Gastroesophageal sphincter (tissue), 4 donors: Measurements from ENCODE around the gene RNF157. TPM values are rescaled to one million over a fixed set of nuclear protein-coding genes. Genes with fewer than 3 reads are reported as not detected.

Experiments used
- ATAC-seq: fragments of 150-250 bp; one replicate; pipeline ENCODE4 v1.9.1; 2016; ENCODE audit warnings: mild to moderate bottlenecking, moderate library complexity
- H3K27ac ChIP-seq, 4 donors: fragments of 200-600 bp; sonication (generic) in 3 of 4; 1 replicate in 3 of 4; 2 replicates in 1 of 4; pipeline ENCODE4 v1.5.1; 2016 to 2019
- H3K27me3 ChIP-seq: fragments of 200-600 bp; sonication (generic); one replicate; pipeline ENCODE4 v1.5.1; 2019
- H3K36me3 ChIP-seq, 2 donors: fragments of 200-600 bp; sonication (generic); one replicate each; pipeline ENCODE4 v1.5.1; 2019; ENCODE audit warnings: control low read depth in 1 of 2
- H3K4me1 ChIP-seq, 3 donors: fragments of 200-600 bp; sonication (generic); 1 replicate in 2 of 3; 2 replicates in 1 of 3; pipeline ENCODE4 v1.5.1; 2016 to 2019; ENCODE audit warnings: control low read depth in 2 of 3
- H3K4me3 ChIP-seq, 2 donors: fragments of 200-600 bp; sonication (generic); one replicate each; pipeline ENCODE4 v1.5.1; 2019; ENCODE audit warnings: mild to moderate bottlenecking in 1 of 2, moderate library complexity in 1 of 2
- H3K9me3 ChIP-seq, 3 donors: fragments of 200-600 bp; sonication (generic); one replicate each; pipeline ENCODE4 v1.5.1; 2017 to 2019; ENCODE audit warnings: control low read depth in 2 of 3
- EP300 ChIP-seq: sonication (generic); formaldehyde crosslinking; IDR thresholded peaks from one replicate; pipeline ENCODE4 v1.6.1; 2017; ENCODE audit warnings: antibody characterized with exemption, mild to moderate bottlenecking
- POLR2A ChIP-seq, 2 donors: fragments of 450-650 bp; IDR thresholded peaks; one replicate each; pipeline ENCODE4 v1.6.1; 2017; ENCODE audit warnings: antibody characterized with exemption in 2 of 2, mild to moderate bottlenecking in 2 of 2, moderate library complexity in 1 of 2
- POLR2AphosphoS5 ChIP-seq: sonication (generic); formaldehyde crosslinking; IDR thresholded peaks from one replicate; pipeline ENCODE4 v1.6.1; 2017; ENCODE audit warnings: antibody characterized with exemption
- WGBS, 2 donors: methylation state at CpG; one replicate each; pipeline ENCODE4 v1.1.5; 2018; ENCODE audit warnings: low coverage in 1 of 2; 5-methylcytosine and 5-hydroxymethylcytosine counted together
- total RNA-seq, 4 donors: library from RNA; depleted of rRNA; stranded (reverse); fragments of >200 nt; gene quantifications; one replicate each; pipeline ENCODE4 v1.1.0, GENCODE V29; 2016
- TF ChIP-seq, protein P1 (sequence below), 4 experiments: fragments of 200-600 bp in 2 of 4; fragments of 450-650 bp in 2 of 4; sonication (generic) in 1 of 4; IDR thresholded peaks; one replicate each; pipeline ENCODE4 v1.5.1; 2017 to 2019; ENCODE audit warnings: antibody characterized with exemption in 4 of 4, mild to moderate bottlenecking in 2 of 4, moderate library complexity in 2 of 4

Gene RNF157
- total RNA-seq, 4 donors from 2014 or later, result 2.5 to 8.1 (median 3.3) TPM

DNA sequence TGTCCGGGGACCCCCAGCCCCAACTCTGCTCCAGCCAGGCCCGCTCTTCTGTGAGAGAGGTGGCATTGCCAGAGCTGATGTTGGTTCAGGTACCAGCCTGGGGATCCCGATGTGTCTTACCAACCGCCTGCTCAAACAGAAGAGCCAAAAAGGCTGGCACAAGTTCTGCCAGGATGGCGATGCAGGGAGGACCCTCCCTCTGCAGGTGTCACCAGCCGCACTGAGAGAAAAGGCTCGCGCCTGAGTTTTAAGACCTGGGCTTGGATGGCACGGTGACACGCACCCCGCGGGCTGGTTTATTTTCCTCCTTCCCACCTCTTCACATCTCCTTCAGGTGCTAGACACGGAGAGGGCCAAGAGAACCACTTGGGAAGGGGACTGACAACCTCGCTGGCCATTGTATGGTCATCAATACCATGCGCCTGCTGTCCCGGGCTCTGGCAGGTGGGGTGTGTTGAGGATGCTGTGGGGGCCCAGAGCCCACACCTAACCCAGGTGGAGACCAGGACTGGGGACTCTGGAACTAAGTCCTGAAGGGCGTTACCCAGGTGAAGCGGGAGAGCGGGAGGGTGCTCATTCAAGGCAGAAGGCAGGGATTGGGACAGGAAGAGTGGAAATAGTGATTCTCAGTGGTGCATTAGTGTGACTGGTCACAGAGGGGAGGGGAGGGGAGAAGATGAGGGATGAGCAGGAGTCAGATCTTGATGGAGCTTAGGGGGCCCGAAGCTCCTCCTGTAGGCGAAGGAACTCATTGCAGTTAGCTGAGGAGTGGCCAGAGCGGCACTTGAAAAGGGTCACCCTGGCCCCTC lies 115.5 kb downstream of the RNF157 start:
- Histone ChIP-seq H3K4me3 (no peak overlapping the region), H3K27me3 (peaks cover 11% of the 10 kb centered on the region), H3K9me3 (no peaks in the 10 kb centered on the region), H3K27ac (no peak overlapping the region), H3K36me3 (no peaks in the 10 kb centered on the region), H3K4me1 (peaks cover 0 to 12% (median 5%) of the 10 kb centered on the region in 3 donors)
- WGBS, 2 donors, result 76 to 80% methylated on average over 12 to 15 of the region's 22 CpGs
- ATAC-seq, result no peak
- no peak for TF ChIP-seq EP300
- TF ChIP-seq POLR2A (IDR thresholded peaks at IDR 0.05), result no peak
- TF ChIP-seq POLR2AphosphoS5, result no peak
- TF ChIP-seq, protein P1, sequence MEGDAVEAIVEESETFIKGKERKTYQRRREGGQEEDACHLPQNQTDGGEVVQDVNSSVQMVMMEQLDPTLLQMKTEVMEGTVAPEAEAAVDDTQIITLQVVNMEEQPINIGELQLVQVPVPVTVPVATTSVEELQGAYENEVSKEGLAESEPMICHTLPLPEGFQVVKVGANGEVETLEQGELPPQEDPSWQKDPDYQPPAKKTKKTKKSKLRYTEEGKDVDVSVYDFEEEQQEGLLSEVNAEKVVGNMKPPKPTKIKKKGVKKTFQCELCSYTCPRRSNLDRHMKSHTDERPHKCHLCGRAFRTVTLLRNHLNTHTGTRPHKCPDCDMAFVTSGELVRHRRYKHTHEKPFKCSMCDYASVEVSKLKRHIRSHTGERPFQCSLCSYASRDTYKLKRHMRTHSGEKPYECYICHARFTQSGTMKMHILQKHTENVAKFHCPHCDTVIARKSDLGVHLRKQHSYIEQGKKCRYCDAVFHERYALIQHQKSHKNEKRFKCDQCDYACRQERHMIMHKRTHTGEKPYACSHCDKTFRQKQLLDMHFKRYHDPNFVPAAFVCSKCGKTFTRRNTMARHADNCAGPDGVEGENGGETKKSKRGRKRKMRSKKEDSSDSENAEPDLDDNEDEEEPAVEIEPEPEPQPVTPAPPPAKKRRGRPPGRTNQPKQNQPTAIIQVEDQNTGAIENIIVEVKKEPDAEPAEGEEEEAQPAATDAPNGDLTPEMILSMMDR (IDR thresholded peaks at IDR 0.05), result no peak

DNA sequence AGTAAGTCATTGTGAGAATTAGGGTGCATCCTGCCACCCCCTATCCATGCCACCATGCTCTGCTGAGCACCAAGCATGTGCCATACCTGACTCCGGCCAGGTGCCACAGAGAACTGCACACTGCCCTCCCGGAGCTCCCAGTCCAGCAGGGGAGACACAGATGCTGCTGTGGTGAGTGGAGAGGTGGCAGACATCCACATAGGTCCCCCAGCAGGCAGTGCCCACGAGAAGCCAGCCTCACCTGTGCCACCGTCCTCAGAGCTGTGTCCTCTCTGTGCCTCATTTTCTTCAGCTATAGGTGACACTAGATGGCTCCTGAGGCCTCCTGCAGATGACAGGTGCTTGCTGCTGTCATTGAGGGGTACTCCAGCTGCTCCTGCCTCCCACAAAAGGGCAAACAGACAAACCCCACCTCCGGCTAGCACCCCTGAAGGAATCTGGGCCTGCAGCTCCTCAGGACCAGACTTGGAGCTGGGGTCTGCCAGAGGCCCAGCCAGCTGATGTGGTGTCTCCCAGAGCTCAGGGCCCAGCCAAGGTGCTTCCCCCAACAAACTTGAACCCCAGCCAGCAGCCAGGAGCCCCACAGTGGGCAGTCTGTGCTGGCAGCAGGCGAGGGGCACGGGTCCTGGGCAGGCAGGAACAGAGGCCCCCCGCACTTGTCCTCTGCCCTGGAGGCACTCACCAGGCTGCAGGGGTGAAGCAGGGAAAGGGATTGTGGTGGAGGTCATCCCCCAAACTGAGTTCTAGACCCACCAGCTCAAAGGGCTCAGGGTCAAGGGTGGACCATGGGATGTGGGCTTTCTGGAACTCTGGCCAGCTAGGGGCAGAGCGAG lies 116.3 kb downstream of the RNF157 start:
- WGBS, 2 donors, result no CpG with 5 or more reads among the region's 9 CpGs
- no peak for TF ChIP-seq POLR2A (IDR thresholded peaks at IDR 0.05)
- TF ChIP-seq POLR2AphosphoS5, result no peak
- no peak for TF ChIP-seq EP300
- TF ChIP-seq, protein P1 (IDR thresholded peaks at IDR 0.05), result no peak
- H3K9me3 ChIP-seq, result no peaks in the 10 kb centered on the region
- H3K4me1 ChIP-seq, result peaks cover 0 to 12% (median 5%) of the 10 kb centered on the region in 3 donors
- no peaks in the 10 kb centered on the region for H3K36me3 ChIP-seq
- no peak overlapping the region for H3K4me3 ChIP-seq
- ATAC-seq, result no peak
- H3K27me3 ChIP-seq, result peaks cover 11% of the 10 kb centered on the region
- H3K27ac ChIP-seq, result no peak overlapping the region

DNA sequence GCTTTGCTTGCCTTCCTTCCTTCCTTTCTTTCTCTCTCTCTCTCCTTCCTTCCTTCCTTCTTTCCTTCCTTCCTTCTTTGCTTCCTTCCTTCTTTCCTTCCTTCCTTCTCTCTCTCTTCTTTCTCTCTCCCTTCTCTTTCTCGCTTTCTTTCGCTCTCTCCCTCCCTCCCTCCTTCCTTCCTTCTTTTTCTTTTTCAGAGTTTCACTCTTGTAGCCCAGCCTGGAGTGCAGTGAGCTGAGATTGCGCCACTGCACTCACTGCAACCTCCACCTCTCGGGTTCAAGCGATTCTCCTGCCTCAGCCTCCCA lies 117.1 kb downstream of the RNF157 start:
- H3K27ac ChIP-seq, result no peak overlapping the region
- no peak overlapping the region for H3K4me3 ChIP-seq
- H3K9me3 ChIP-seq, result no peaks in the 10 kb centered on the region
- ATAC-seq, result no peak
- no peaks in the 10 kb centered on the region for H3K36me3 ChIP-seq
- TF ChIP-seq POLR2A (IDR thresholded peaks at IDR 0.05), result no peak
- no peak for TF ChIP-seq POLR2AphosphoS5
- no peak for TF ChIP-seq EP300
- TF ChIP-seq, protein P1 (IDR thresholded peaks at IDR 0.05), result no peak
- peaks cover 0 to 12% (median 5%) of the 10 kb centered on the region in 3 donors for H3K4me1 ChIP-seq
- H3K27me3 ChIP-seq, result peaks cover 11% of the 10 kb centered on the region
- 0 to 75% methylated on average over 1 to 5 of the region's 5 CpGs for WGBS, 2 donors

DNA sequence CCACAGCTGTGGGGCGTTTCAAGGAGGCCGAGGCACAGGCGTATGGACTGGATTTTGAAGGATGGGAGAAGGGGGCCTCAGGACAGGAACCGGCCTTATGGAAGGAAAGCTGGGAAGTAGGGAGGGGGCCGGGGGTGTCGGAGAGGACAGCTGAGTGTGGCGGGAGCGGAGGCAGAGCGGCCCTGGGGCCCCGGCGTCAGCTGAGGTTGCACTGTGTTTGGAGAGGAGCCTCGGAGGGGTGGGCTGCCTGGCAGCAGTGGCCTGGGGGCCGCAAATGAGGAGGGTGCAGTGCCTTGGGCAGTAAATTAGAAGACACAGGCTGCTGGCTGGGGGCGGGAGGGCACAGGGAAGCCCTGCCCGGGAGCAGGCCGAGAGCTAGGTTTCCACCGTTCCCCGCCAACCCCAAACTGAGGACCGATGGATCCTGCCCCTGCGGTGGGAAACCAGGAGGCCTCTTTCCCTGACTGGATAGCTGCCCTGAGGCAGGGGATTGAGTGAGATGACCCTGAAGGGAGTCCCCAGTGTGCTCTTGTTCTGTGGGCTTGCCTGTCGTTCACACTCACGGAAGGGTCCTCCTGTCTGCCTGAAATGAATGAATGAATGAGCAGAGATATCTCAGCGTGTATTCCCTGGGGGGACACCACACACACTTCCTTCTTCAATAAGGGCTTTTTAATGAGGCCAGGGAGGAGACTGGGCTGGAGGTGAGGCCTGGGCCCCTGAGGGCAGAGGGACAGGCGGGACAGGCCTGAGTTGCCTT lies 117.7 kb downstream of the RNF157 start:
- 93% methylated on average over 14 to 18 of the region's 24 CpGs for WGBS, 2 donors
- H3K27ac ChIP-seq, result no peak overlapping the region

More for the DNA sequence above, 117.7 kb downstream of the RNF157 start:
- no peaks in the 10 kb centered on the region for H3K9me3 ChIP-seq
- no peak overlapping the region for H3K4me3 ChIP-seq
- TF ChIP-seq POLR2A (IDR thresholded peaks at IDR 0.05) (no peak), EP300 (no peak), POLR2AphosphoS5 (no peak)
- TF ChIP-seq, protein P1 (IDR thresholded peaks at IDR 0.05), result no peak
- no peaks in the 10 kb centered on the region for H3K36me3 ChIP-seq
- ATAC-seq, result no peak
- H3K27me3 ChIP-seq, result peaks cover 11% of the 10 kb centered on the region
- H3K4me1 ChIP-seq, result peaks cover 0 to 12% (median 5%) of the 10 kb centered on the region in 3 donors
